ENCODE results near the gene MYO16. TPM values are rescaled to one million over a fixed set of nuclear protein-coding genes. Genes with fewer than 3 reads are reported as not detected.

MYO16 gene
- polyA plus RNA-seq, 1 donor from 2014 or later: 2.5 TPM

DNA sequence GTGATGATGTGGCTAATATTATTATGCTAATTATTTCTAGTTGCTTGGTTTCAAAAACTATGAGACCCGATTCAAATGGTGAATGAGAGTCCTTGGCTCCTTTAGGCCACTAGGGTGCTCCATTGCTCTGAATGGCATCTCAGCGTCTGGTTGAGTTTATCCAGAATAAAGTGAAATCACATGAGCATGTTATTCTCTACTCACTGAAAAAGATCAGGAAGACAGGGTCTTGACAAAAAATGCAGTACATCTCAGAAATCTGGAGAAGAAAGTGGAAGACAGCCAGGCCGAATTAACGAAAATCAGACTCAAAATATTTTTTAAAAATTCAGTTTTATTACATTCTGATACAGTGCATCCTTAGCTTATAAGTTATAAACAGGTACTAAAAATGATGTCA, 516.2 kb downstream of the MYO16 start:
- no peak for TF ChIP-seq TAF1 (IDR thresholded peaks at IDR 0.05; ENCODE audit: low read depth)
- TF ChIP-seq EZH2 (IDR thresholded peaks at IDR 0.05; ENCODE audit: borderline replicate concordance, insufficient read depth, low read length, poor library complexity, severe bottlenecking): no peak
- TF ChIP-seq, protein P1, sequence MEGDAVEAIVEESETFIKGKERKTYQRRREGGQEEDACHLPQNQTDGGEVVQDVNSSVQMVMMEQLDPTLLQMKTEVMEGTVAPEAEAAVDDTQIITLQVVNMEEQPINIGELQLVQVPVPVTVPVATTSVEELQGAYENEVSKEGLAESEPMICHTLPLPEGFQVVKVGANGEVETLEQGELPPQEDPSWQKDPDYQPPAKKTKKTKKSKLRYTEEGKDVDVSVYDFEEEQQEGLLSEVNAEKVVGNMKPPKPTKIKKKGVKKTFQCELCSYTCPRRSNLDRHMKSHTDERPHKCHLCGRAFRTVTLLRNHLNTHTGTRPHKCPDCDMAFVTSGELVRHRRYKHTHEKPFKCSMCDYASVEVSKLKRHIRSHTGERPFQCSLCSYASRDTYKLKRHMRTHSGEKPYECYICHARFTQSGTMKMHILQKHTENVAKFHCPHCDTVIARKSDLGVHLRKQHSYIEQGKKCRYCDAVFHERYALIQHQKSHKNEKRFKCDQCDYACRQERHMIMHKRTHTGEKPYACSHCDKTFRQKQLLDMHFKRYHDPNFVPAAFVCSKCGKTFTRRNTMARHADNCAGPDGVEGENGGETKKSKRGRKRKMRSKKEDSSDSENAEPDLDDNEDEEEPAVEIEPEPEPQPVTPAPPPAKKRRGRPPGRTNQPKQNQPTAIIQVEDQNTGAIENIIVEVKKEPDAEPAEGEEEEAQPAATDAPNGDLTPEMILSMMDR (IDR thresholded peaks at IDR 0.05; ENCODE audit: poor library complexity, severe bottlenecking): peak; percentile 87
- TF ChIP-seq MXI1 (conservative IDR thresholded peaks at IDR 0.05; ENCODE audit: poor library complexity, severe bottlenecking): no peak
- peak; percentile 95 for TF ChIP-seq RAD21 (conservative IDR thresholded peaks at IDR 0.05)
- TF ChIP-seq POLR2AphosphoS5 (IDR thresholded peaks at IDR 0.05): no peak
- TF ChIP-seq, protein P2, sequence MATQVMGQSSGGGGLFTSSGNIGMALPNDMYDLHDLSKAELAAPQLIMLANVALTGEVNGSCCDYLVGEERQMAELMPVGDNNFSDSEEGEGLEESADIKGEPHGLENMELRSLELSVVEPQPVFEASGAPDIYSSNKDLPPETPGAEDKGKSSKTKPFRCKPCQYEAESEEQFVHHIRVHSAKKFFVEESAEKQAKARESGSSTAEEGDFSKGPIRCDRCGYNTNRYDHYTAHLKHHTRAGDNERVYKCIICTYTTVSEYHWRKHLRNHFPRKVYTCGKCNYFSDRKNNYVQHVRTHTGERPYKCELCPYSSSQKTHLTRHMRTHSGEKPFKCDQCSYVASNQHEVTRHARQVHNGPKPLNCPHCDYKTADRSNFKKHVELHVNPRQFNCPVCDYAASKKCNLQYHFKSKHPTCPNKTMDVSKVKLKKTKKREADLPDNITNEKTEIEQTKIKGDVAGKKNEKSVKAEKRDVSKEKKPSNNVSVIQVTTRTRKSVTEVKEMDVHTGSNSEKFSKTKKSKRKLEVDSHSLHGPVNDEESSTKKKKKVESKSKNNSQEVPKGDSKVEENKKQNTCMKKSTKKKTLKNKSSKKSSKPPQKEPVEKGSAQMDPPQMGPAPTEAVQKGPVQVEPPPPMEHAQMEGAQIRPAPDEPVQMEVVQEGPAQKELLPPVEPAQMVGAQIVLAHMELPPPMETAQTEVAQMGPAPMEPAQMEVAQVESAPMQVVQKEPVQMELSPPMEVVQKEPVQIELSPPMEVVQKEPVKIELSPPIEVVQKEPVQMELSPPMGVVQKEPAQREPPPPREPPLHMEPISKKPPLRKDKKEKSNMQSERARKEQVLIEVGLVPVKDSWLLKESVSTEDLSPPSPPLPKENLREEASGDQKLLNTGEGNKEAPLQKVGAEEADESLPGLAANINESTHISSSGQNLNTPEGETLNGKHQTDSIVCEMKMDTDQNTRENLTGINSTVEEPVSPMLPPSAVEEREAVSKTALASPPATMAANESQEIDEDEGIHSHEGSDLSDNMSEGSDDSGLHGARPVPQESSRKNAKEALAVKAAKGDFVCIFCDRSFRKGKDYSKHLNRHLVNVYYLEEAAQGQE (IDR thresholded peaks at IDR 0.05; ENCODE audit: borderline replicate concordance): no peak
- TF ChIP-seq SMC3 (conservative IDR thresholded peaks at IDR 0.05; ENCODE audit: poor library complexity): peak; percentile 92
- H3K36me3 ChIP-seq (ENCODE audit: insufficient read depth, low read length): no peaks in the 10 kb centered on the region
- H3K4me3 ChIP-seq (ENCODE audit: low read length): no peak overlapping the region

DNA sequence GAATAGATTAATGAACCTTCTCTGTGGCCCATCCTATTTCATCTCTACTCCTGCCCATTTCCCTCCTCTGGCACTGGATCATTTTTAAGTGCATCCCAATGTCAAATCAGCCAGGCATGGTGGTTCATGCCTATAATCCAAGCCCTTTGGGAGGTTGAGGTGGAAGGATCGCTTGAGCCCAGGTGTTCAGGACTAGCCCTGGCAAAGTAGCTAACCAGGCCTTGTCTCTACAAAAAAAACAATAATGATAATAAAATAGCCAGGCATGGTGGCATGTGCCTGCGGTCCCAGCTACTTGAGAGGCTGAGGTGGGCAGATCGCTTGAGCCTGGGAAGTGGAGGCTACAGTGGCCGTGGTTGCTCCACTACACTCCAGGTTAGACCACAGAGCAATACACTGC, 517.0 kb downstream of the MYO16 start:
- H3K27ac ChIP-seq (ENCODE audit: low read length): peak overlapping the region; percentile 65
- no peaks in the 10 kb centered on the region for H3K36me3 ChIP-seq (ENCODE audit: insufficient read depth, low read length)
- TF ChIP-seq, protein P1 (IDR thresholded peaks at IDR 0.05; ENCODE audit: poor library complexity, severe bottlenecking): no peak
- TF ChIP-seq EZH2 (IDR thresholded peaks at IDR 0.05; ENCODE audit: borderline replicate concordance, insufficient read depth, low read length, poor library complexity, severe bottlenecking) (no peak), SMC3 (conservative IDR thresholded peaks at IDR 0.05; ENCODE audit: poor library complexity) (no peak), RAD21 (conservative IDR thresholded peaks at IDR 0.05) (no peak), POLR2AphosphoS5 (IDR thresholded peaks at IDR 0.05) (no peak), MXI1 (conservative IDR thresholded peaks at IDR 0.05; ENCODE audit: poor library complexity, severe bottlenecking) (no peak), TAF1 (IDR thresholded peaks at IDR 0.05; ENCODE audit: low read depth) (no peak), EP300 (conservative IDR thresholded peaks at IDR 0.05; ENCODE audit: poor library complexity, severe bottlenecking) (no peak)
- TF ChIP-seq, protein P2 (IDR thresholded peaks at IDR 0.05; ENCODE audit: borderline replicate concordance): no peak
- H3K27me3 ChIP-seq (ENCODE audit: insufficient read depth, low read depth, low read length): no peaks in the 10 kb centered on the region
- no peaks in the 10 kb centered on the region for H3K79me2 ChIP-seq (replicated peaks; ENCODE audit: insufficient read depth, low read length)
- no peak overlapping the region for H3K9ac ChIP-seq (ENCODE audit: low read length)
- H3K4me2 ChIP-seq (ENCODE audit: low read length): no peak overlapping the region
- H3K9me2 ChIP-seq (ENCODE audit: insufficient read depth, low read length): no peaks in the 10 kb centered on the region
- H3F3A ChIP-seq (ENCODE audit: insufficient read depth, low read length, poor library complexity, severe bottlenecking): no peaks in the 10 kb centered on the region
- H3K9me3 ChIP-seq (ENCODE audit: low read length): no peaks in the 10 kb centered on the region
- no peak overlapping the region for H3K4me3 ChIP-seq (ENCODE audit: low read length)
- H4K20me1 ChIP-seq (ENCODE audit: insufficient read depth): no peaks in the 10 kb centered on the region
- no peak overlapping the region for H2AFZ ChIP-seq (ENCODE audit: low read depth, low read length)

More for the DNA sequence above, 516.2 kb downstream of the MYO16 start:
- Histone ChIP-seq H3F3A (ENCODE audit: insufficient read depth, low read length, poor library complexity, severe bottlenecking) (no peaks in the 10 kb centered on the region), H3K9me3 (ENCODE audit: low read length) (no peaks in the 10 kb centered on the region), H3K27me3 (ENCODE audit: insufficient read depth, low read depth, low read length) (no peaks in the 10 kb centered on the region), H3K27ac (ENCODE audit: low read length) (no peak overlapping the region), H2AFZ (ENCODE audit: low read depth, low read length) (no peak overlapping the region), H3K9ac (ENCODE audit: low read length) (no peak overlapping the region), H3K9me2 (ENCODE audit: insufficient read depth, low read length) (no peaks in the 10 kb centered on the region), H4K20me1 (ENCODE audit: insufficient read depth) (no peaks in the 10 kb centered on the region), H3K4me2 (ENCODE audit: low read length) (no peak overlapping the region), H3K79me2 (replicated peaks; ENCODE audit: insufficient read depth, low read length) (no peaks in the 10 kb centered on the region)

Measured in neural cell (in vitro differentiated cells).